Activated CD4-positive, alpha-beta T cell treated with anti-CD3 and anti-CD28 coated beads, Interleukin-2, amount 10 ng/mL, durations not matched to agents 7 days and 5 days (primary cell): ENCODE results near the gene LTBP1. TPM values are rescaled to one million over a fixed set of nuclear protein-coding genes. Genes with fewer than 3 reads are reported as not detected.
"Not testable (repeated sequence)": the region's sequence is repeated elsewhere in the genome, so short reads cannot be mapped to it uniquely, and the experiment has no call there.

Experiments used
- CTCF ChIA-PET: fragments of 350-600 bp; sonication (Branson Sonifier 250); formaldehyde crosslinking; loops from one replicate; lab custom pipeline; 2021; ENCODE audit warnings: antibody characterized with exemption; lab: Charles Lee
- POLR2A ChIA-PET: fragments of 350-600 bp; sonication (Branson Sonifier 250); formaldehyde crosslinking; loops from one replicate; lab custom pipeline; 2021; ENCODE audit warnings: antibody characterized with exemption; lab: Charles Lee
- DNase-seq: peaks from one replicate; pipeline ENCODE4 v3.0.0-alpha.2; 2020
- H3K27ac Mint-ChIP-seq: one replicate; pipeline ENCODE4 v1.8.0; 2021; ENCODE audit warnings: mild to moderate bottlenecking, moderate library complexity, mixed read lengths
- H3K27me3 Mint-ChIP-seq: one replicate; pipeline ENCODE4 v1.8.0; 2021; ENCODE audit warnings: mixed read lengths
- H3K36me3 Mint-ChIP-seq: one replicate; pipeline ENCODE4 v1.8.0; 2021; ENCODE audit warnings: low read depth, mixed read lengths
- H3K4me1 Mint-ChIP-seq: one replicate; pipeline ENCODE4 v1.8.0; 2021; ENCODE audit warnings: mixed read lengths
- H3K4me3 Mint-ChIP-seq: one replicate; pipeline ENCODE4 v1.8.0; 2021; ENCODE audit warnings: mild to moderate bottlenecking, moderate library complexity, mixed read lengths
- H3K9me3 Mint-ChIP-seq: one replicate; pipeline ENCODE4 v1.8.0; 2021; ENCODE audit warnings: mixed read lengths
- total RNA-seq, 2 experiments: library from RNA; stranded (reverse); gene quantifications; one replicate each; pipeline ENCODE4 v1.2.3, GENCODE V29; 2021

The LTBP1 gene
- total RNA-seq, 2 experiments from 2014 or later, result 0.17 to 0.27 TPM

GRCh38 chr2:33221046-33221784, 274.5 kb downstream of the LTBP1 start:
- Mint-ChIP-seq H3K4me1 (peaks cover 5% of the 10 kb centered on the region), H3K27me3 (peaks cover 17% of the 10 kb centered on the region), H3K36me3 (no peaks in the 10 kb centered on the region), H3K27ac (no peak overlapping the region), H3K4me3 (no peak overlapping the region), H3K9me3 (no peaks in the 10 kb centered on the region)
- POLR2A ChIA-PET, result no interaction called here
- CTCF ChIA-PET, result no interaction called here
- DNase-seq, result no peak

GRCh38 chr2:33222309-33222708, 275.6 kb downstream of the LTBP1 start:
- Mint-ChIP-seq H3K27ac (no peak overlapping the region), H3K4me3 (no peak overlapping the region), H3K4me1 (peaks cover 5% of the 10 kb centered on the region), H3K36me3 (no peaks in the 10 kb centered on the region), H3K27me3 (peaks cover 17% of the 10 kb centered on the region), H3K9me3 (no peaks in the 10 kb centered on the region)
- POLR2A ChIA-PET, result no interaction called here
- CTCF ChIA-PET, result no interaction called here
- no peak for DNase-seq

- no peak for DNase-seq
- peaks cover 5% of the 10 kb centered on the region for H3K4me1 Mint-ChIP-seq
- ChIA-PET CTCF (no interaction called here), POLR2A (no interaction called here)
- no peak overlapping the region for H3K4me3 Mint-ChIP-seq
- H3K27ac Mint-ChIP-seq, result no peak overlapping the region
- peaks cover 17% of the 10 kb centered on the region for H3K27me3 Mint-ChIP-seq
- H3K36me3 Mint-ChIP-seq, result no peaks in the 10 kb centered on the region
- no peaks in the 10 kb centered on the region for H3K9me3 Mint-ChIP-seq
Measured at GRCh38 chr2:33223856-33224255, 277.1 kb downstream of the LTBP1 start.

GRCh38 chr2:33225350-33225749, 278.6 kb downstream of the LTBP1 start:
- DNase-seq, result no peak
- Mint-ChIP-seq H3K27ac (no peak overlapping the region), H3K9me3 (no peaks in the 10 kb centered on the region), H3K27me3 (peaks cover 13% of the 10 kb centered on the region), H3K4me1 (no peaks in the 10 kb centered on the region), H3K36me3 (no peaks in the 10 kb centered on the region), H3K4me3 (no peak overlapping the region)
- ChIA-PET POLR2A (no interaction called here), CTCF (no interaction called here)

- DNase-seq, result no peak
- Mint-ChIP-seq H3K36me3 (no peaks in the 10 kb centered on the region), H3K9me3 (no peaks in the 10 kb centered on the region), H3K27me3 (peaks cover 10% of the 10 kb centered on the region), H3K4me1 (no peaks in the 10 kb centered on the region), H3K27ac (no peak overlapping the region), H3K4me3 (no peak overlapping the region)
- ChIA-PET CTCF (interaction anchor here (0.7 to 1.4 kb wide), 2 partner anchors 18 to 449 kb away, joined by 3 to 4 read pairs; no protein-coding TSS in a partner anchor), POLR2A (no interaction called here)
Measured at GRCh38 chr2:33226546-33226945, 279.8 kb downstream of the LTBP1 start.

GRCh38 chr2:33229646-33230045, 282.9 kb downstream of the LTBP1 start:
- H3K27ac Mint-ChIP-seq, result no peak overlapping the region
- CTCF ChIA-PET, result no interaction called here
- POLR2A ChIA-PET, result no interaction called here
- no peak overlapping the region for H3K4me3 Mint-ChIP-seq
- no peaks in the 10 kb centered on the region for H3K4me1 Mint-ChIP-seq
- H3K36me3 Mint-ChIP-seq, result no peaks in the 10 kb centered on the region
- no peaks in the 10 kb centered on the region for H3K9me3 Mint-ChIP-seq
- H3K27me3 Mint-ChIP-seq, result peaks cover 14% of the 10 kb centered on the region
- DNase-seq, result no peak

- ChIA-PET POLR2A (no interaction called here), CTCF (interaction anchor here (0.6 kb wide), 1 partner anchor 155 kb away, joined by 3 read pairs; no protein-coding TSS in a partner anchor)
- H3K9me3 Mint-ChIP-seq, result no peaks in the 10 kb centered on the region
- peaks cover 20% of the 10 kb centered on the region for H3K27me3 Mint-ChIP-seq
- no peaks in the 10 kb centered on the region for H3K4me1 Mint-ChIP-seq
- H3K4me3 Mint-ChIP-seq, result no peak overlapping the region
- no peak for DNase-seq
- H3K27ac Mint-ChIP-seq, result no peak overlapping the region
- H3K36me3 Mint-ChIP-seq, result no peaks in the 10 kb centered on the region
Measured at GRCh38 chr2:33230195-33230594, 283.4 kb downstream of the LTBP1 start.

GRCh38 chr2:33230842-33231241, 284.1 kb downstream of the LTBP1 start:
- H3K9me3 Mint-ChIP-seq, result no peaks in the 10 kb centered on the region
- ChIA-PET POLR2A (no interaction called here), CTCF (no interaction called here)
- H3K36me3 Mint-ChIP-seq, result no peaks in the 10 kb centered on the region
- no peak for DNase-seq
- peaks cover 21% of the 10 kb centered on the region for H3K27me3 Mint-ChIP-seq
- no peak overlapping the region for H3K27ac Mint-ChIP-seq
- no peaks in the 10 kb centered on the region for H3K4me1 Mint-ChIP-seq
- no peak overlapping the region for H3K4me3 Mint-ChIP-seq

GRCh38 chr2:33235559-33235958, 288.8 kb downstream of the LTBP1 start:
- H3K9me3 Mint-ChIP-seq, H3K36me3 Mint-ChIP-seq, H3K27ac Mint-ChIP-seq, H3K4me1 Mint-ChIP-seq, POLR2A ChIA-PET, H3K4me3 Mint-ChIP-seq, CTCF ChIA-PET, DNase-seq: not testable (repeated sequence)
- peaks cover 21% of the 10 kb centered on the region for H3K27me3 Mint-ChIP-seq

- H3K36me3 Mint-ChIP-seq, result no peaks in the 10 kb centered on the region
- peaks cover 21% of the 10 kb centered on the region for H3K27me3 Mint-ChIP-seq
- H3K9me3 Mint-ChIP-seq, result no peaks in the 10 kb centered on the region
- no peaks in the 10 kb centered on the region for H3K4me1 Mint-ChIP-seq
- CTCF ChIA-PET, result no interaction called here
- H3K4me3 Mint-ChIP-seq, result no peak overlapping the region
- H3K27ac Mint-ChIP-seq, result no peak overlapping the region
- POLR2A ChIA-PET, result no interaction called here
- DNase-seq, result no peak
Measured at GRCh38 chr2:33236482-33237385, 290.0 kb downstream of the LTBP1 start.

GRCh38 chr2:33238111-33238510, 291.4 kb downstream of the LTBP1 start:
- Mint-ChIP-seq H3K36me3 (no peaks in the 10 kb centered on the region), H3K4me3 (no peak overlapping the region), H3K4me1 (no peaks in the 10 kb centered on the region), H3K27ac (no peak overlapping the region), H3K27me3 (peaks cover 16% of the 10 kb centered on the region), H3K9me3 (no peaks in the 10 kb centered on the region)
- CTCF ChIA-PET, result no interaction called here
- POLR2A ChIA-PET, result no interaction called here
- DNase-seq, result no peak

GRCh38 chr2:33240178-33240577, 293.4 kb downstream of the LTBP1 start:
- Mint-ChIP-seq H3K4me1 (no peaks in the 10 kb centered on the region), H3K36me3 (no peaks in the 10 kb centered on the region), H3K9me3 (no peaks in the 10 kb centered on the region), H3K4me3 (no peak overlapping the region), H3K27me3 (peaks cover 5% of the 10 kb centered on the region), H3K27ac (no peak overlapping the region)
- DNase-seq, result no peak
- ChIA-PET POLR2A (no interaction called here), CTCF (no interaction called here)

GRCh38 chr2:33241072-33241471, 294.3 kb downstream of the LTBP1 start:
- no peak overlapping the region for H3K27ac Mint-ChIP-seq
- no peak overlapping the region for H3K4me3 Mint-ChIP-seq
- no peaks in the 10 kb centered on the region for H3K27me3 Mint-ChIP-seq
- no peaks in the 10 kb centered on the region for H3K4me1 Mint-ChIP-seq
- no peak for DNase-seq
- ChIA-PET POLR2A (no interaction called here), CTCF (no interaction called here)
- H3K9me3 Mint-ChIP-seq, result no peaks in the 10 kb centered on the region
- H3K36me3 Mint-ChIP-seq, result no peaks in the 10 kb centered on the region
